H1 (cell line): ENCODE measurements around the gene UROS. TPM values are rescaled to one million over a fixed set of nuclear protein-coding genes. Genes with fewer than 3 reads are reported as not detected.

Experiments
- GABPA ChIP-seq: IDR thresholded peaks from 2 replicates; pipeline ENCODE4 v1.6.1; 2011; ENCODE audit warnings: mild to moderate bottlenecking, low read length, moderate library complexity, borderline replicate concordance; ENCODE audit not compliant: insufficient read depth
- NANOG ChIP-seq: IDR thresholded peaks from 2 replicates; pipeline ENCODE4 v1.6.1; 2011; ENCODE audit warnings: low read length, low read depth, mild to moderate bottlenecking, inconsistent platforms; ENCODE audit not compliant: insufficient read depth, poor library complexity, severe bottlenecking
- USF2 ChIP-seq: IDR thresholded peaks from 2 replicates; pipeline ENCODE4 v1.6.1; 2011; ENCODE audit warnings: low read length, improper control_type of control experiment
- ZNF274 ChIP-seq: IDR thresholded peaks from 2 replicates; pipeline ENCODE4 v1.7.0; 2012; ENCODE audit warnings: low read length, borderline replicate concordance; ENCODE audit errors: extremely low read depth
- polyA plus RNA-seq, 7 experiments: library from polyadenylated mRNA; depleted of rRNA in 3 of 7; stranded (reverse) in 5 of 7; unstranded in 2 of 7; fragments of >200 nt in 5 of 7; fragments of 200-250 nt in 2 of 7; gene quantifications; 1 replicate in 5 of 7; 2 replicates in 1 of 7; 4 replicates in 1 of 7; pipeline versions ENCODE4 v1.2.1 to v1.2.3, GENCODE V29; 2011 to 2013; ENCODE audit warnings: missing spikeins in 2 of 7, mixed read lengths in 2 of 7
- total RNA-seq: library from RNA; stranded (reverse); fragmentation: NEBNext Ultra II Directional; extraction: Animal tissue kit (Norgen Biotek cat#: 25700); gene quantifications from 2 replicates; pipeline ENCODE4 v1.2.1, GENCODE V29; 2021

UROS gene
- total and polyA plus RNA-seq, 2 of the 8 experiments (the other 6 are each of a cell fraction or from before 2014, with no cell fraction given): 45.6 to 58.0 TPM

GRCh38 chr10:125871338-125871737 lies 48.3 kb upstream of the UROS start (continued):
- TF ChIP-seq ZNF274 (no peak), GABPA (no peak), USF2 (no peak), NANOG (no peak)
